B cell (primary cell): Measurements from ENCODE around the gene CCDC8. TPM values are rescaled to one million over a fixed set of nuclear protein-coding genes. Genes with fewer than 3 reads are reported as not detected.

Experiments
- ATAC-seq: fragments of 200-7000 bp; cut with Tn5 transposase; one replicate; pipeline ENCODE4 v1.10.0; 2021; ENCODE audit warnings: low read depth, mild to moderate bottlenecking, moderate number of reproducible peaks, moderate library complexity
- CTCF ChIA-PET: fragments of 350-600 bp; sonication (Branson Sonifier 250); formaldehyde crosslinking; loops from one replicate; lab custom pipeline; 2021; ENCODE audit warnings: antibody characterized with exemption, inconsistent platforms; lab: Charles Lee
- POLR2A ChIA-PET: fragments of 350-600 bp; sonication (Branson Sonifier 250); formaldehyde crosslinking; loops from one replicate; lab custom pipeline; 2021; ENCODE audit warnings: antibody characterized with exemption; lab: Charles Lee
- DNase-seq: peaks from one replicate; pipeline ENCODE4 v3.0.0; 2013
- H2AFZ ChIP-seq: 2 replicates; pipeline ENCODE4 v1.6.1; 2012; ENCODE audit warnings: mild to moderate bottlenecking, low read depth, low read length; ENCODE audit not compliant: insufficient read depth, poor library complexity, severe bottlenecking
- H3K27ac ChIP-seq, 2 donors: 1 replicate in 1 of 2; 2 replicates in 1 of 2; pipeline ENCODE4 v1.5.1; 2012 to 2013; ENCODE audit warnings: low read length in 2 of 2, mild to moderate bottlenecking in 2 of 2, moderate library complexity in 1 of 2
- H3K27me3 ChIP-seq, 4 experiments: fragments of 200-600 bp in 1 of 4; sonication (generic) in 1 of 4; replicated peaks in 1 of 4; 1 replicate in 2 of 4; 2 replicates in 2 of 4; pipeline versions ENCODE4 v1.6.1 to v1.7.0; 2013 to 2016; ENCODE audit warnings: low read length in 3 of 4, mild to moderate bottlenecking in 2 of 4, mixed read lengths in 1 of 4, moderate library complexity in 1 of 4; ENCODE audit not compliant: insufficient read depth in 4 of 4, control insufficient read depth in 3 of 4; ENCODE audit errors: control extremely low read depth in 1 of 4
- H3K36me3 ChIP-seq, 2 experiments: replicated peaks in 1 of 2; 1 replicate in 1 of 2; 2 replicates in 1 of 2; pipeline versions ENCODE4 v1.6.1 to v1.7.1; 2013; ENCODE audit warnings: low read length in 1 of 2; ENCODE audit not compliant: insufficient read depth in 2 of 2, control insufficient read depth in 1 of 2; ENCODE audit errors: control extremely low read depth in 1 of 2, extremely low read depth in 1 of 2
- H3K4me1 ChIP-seq, 2 donors: fragments of 200-600 bp in 1 of 2; sonication (generic) in 1 of 2; 1 replicate in 1 of 2; 2 replicates in 1 of 2; pipeline versions ENCODE4 v1.5.1 to v1.6.1; 2013 to 2017; ENCODE audit warnings: low read length in 2 of 2; ENCODE audit not compliant: control insufficient read depth in 2 of 2, insufficient read depth in 2 of 2
- H3K4me2 ChIP-seq: replicated peaks from 2 replicates; pipeline ENCODE3; 2012; ENCODE audit warnings: mild to moderate bottlenecking, low read depth, low read length; ENCODE audit not compliant: poor library complexity, severe bottlenecking
- H3K4me3 ChIP-seq, 5 experiments: fragments of 200-600 bp in 1 of 5; sonication (generic) in 1 of 5; 1 replicate in 3 of 5; 2 replicates in 2 of 5; pipeline versions ENCODE4 v1.5.1 to v1.7.0; 2011 to 2016; ENCODE audit warnings: low read length in 4 of 5, mild to moderate bottlenecking in 4 of 5, low read depth in 2 of 5, control low read depth in 1 of 5, moderate library complexity in 1 of 5; ENCODE audit not compliant: insufficient read depth in 1 of 5; ENCODE audit errors: control extremely low read depth in 1 of 5, extremely low read depth in 1 of 5
- H3K79me2 ChIP-seq: fragments of 200-600 bp; sonication (generic); one replicate; pipeline ENCODE4 v1.6.0; 2016; ENCODE audit warnings: low read length; ENCODE audit not compliant: control insufficient read depth, insufficient read depth
- H3K9ac ChIP-seq: fragments of 200-600 bp; sonication (generic); 2 replicates; pipeline ENCODE4 v1.6.1; 2017; ENCODE audit warnings: mild to moderate bottlenecking, low read length, moderate library complexity
- H3K9me3 ChIP-seq, 3 donors: one replicate each; pipeline versions ENCODE4 v1.6.1 to v1.7.1; 2013; ENCODE audit warnings: low read length in 2 of 3; ENCODE audit not compliant: control insufficient read depth in 2 of 3, insufficient read depth in 1 of 3; ENCODE audit errors: control extremely low read depth in 1 of 3
- H4K20me1 ChIP-seq: 2 replicates; pipeline ENCODE4 v1.6.0; 2012; ENCODE audit warnings: mild to moderate bottlenecking, low read length; ENCODE audit not compliant: insufficient read depth, control insufficient read depth, poor library complexity, severe bottlenecking
- H3K27ac Mint-ChIP-seq: one replicate; pipeline ENCODE4 v1.8.0; 2021; ENCODE audit warnings: mixed read lengths
- H3K27me3 Mint-ChIP-seq: one replicate; pipeline ENCODE4 v1.8.0; 2021; ENCODE audit warnings: mixed read lengths
- H3K4me1 Mint-ChIP-seq: one replicate; pipeline ENCODE4 v1.8.0; 2021; ENCODE audit warnings: mixed read lengths
- H3K4me3 Mint-ChIP-seq: one replicate; pipeline ENCODE4 v1.8.0; 2021; ENCODE audit warnings: mixed read lengths
- H3K9me3 Mint-ChIP-seq: one replicate; pipeline ENCODE4 v1.8.0; 2022; ENCODE audit warnings: mixed read lengths; ENCODE audit not compliant: insufficient read depth
- EZH2 ChIP-seq: IDR thresholded peaks from 2 replicates; pipeline ENCODE4 v1.6.1; 2012; ENCODE audit warnings: borderline replicate concordance, low read depth, mild to moderate bottlenecking, moderate library complexity, low read length; ENCODE audit not compliant: insufficient read depth, poor library complexity, severe bottlenecking
- WGBS: methylation state at CpG from one replicate; pipeline ENCODE4 v1.1.5; 2013; ENCODE audit warnings: missing lambda C conversion rate; ENCODE audit not compliant: insufficient coverage; 5-methylcytosine and 5-hydroxymethylcytosine counted together
- intact Hi-C: fragments of 100-400 bp; cut with micrococcal nuclease; formaldehyde crosslinking; loops from one replicate; pipeline ENCODE4 v1.10.0; 2022
- polyA plus RNA-seq: library from polyadenylated mRNA; depleted of rRNA; stranded (reverse); fragments of >200 nt; gene quantifications from 2 replicates; pipeline ENCODE4 v1.2.3, GENCODE V29; 2012
- total RNA-seq, 2 donors: library from RNA; stranded (reverse); fragments of 120-200 nt in 1 of 2; gene quantifications; 1 replicate in 1 of 2; 2 replicates in 1 of 2; pipeline versions ENCODE4 v1.2.3 to v1.2.4, GENCODE V29; 2013 to 2022
- TF ChIP-seq, protein P1 (sequence below): fragments of 200-600 bp; IDR thresholded peaks from one replicate; pipeline ENCODE4 v1.8.0; 2022; ENCODE audit warnings: antibody characterized with exemption, mild to moderate bottlenecking

The CCDC8 gene
- total and polyA plus RNA-seq, 2 donors (not counting 1 experiment from before 2014, with no cell fraction given): not detected

DNA sequence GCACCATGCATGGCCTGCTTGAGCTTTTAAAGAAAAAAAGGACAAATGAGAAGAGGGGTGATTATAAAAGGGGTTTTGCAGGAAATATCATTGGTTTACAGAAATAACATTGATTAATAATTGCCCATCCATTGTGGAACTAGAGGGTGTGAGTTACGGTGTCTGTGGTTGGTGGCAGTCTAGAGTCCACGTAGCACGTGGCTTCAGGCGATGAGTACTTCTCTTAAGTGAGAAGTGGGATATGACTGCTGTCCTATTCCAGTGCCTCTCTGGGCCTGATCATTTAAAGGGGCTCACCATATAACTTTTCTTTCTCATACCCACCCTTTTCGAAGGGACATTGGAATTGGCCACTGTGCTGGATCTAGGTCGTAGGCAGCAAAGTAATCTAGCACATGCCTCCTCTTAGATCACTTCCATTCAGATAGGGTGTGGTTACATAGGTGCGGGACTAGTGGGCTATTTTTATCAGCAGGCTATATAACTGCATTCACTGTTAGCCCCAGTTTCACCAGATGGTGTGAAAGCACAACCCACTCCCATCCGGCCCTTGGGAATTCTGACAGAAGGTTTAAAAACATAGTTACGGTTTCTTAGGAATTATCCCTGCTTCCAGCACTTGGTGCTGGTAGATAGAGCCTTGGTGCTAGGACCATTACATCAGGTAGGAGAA, 46.6 kb downstream of the CCDC8 start:
- Histone ChIP-seq H4K20me1 (peaks cover 41% of the 10 kb centered on the region), H3K9ac (no peak overlapping the region), H3K27ac (no peak overlapping the region), H2AFZ (no peak overlapping the region), H3K4me2 (no peak overlapping the region), H3K36me3 (peaks cover 0 to 29% of the 10 kb centered on the region in 2 experiments), H3K79me2 (peaks cover 68% of the 10 kb centered on the region), H3K9me3 (no peaks in the 10 kb centered on the region), H3K27me3 (no peaks in the 10 kb centered on the region), H3K4me3 (no peak overlapping the region), H3K4me1 (peaks cover 0 to 4% of the 10 kb centered on the region in 2 donors)
- no peaks in the 10 kb centered on the region for H3K27me3 Mint-ChIP-seq
- peaks cover 8% of the 10 kb centered on the region for H3K4me1 Mint-ChIP-seq
- no peaks in the 10 kb centered on the region for H3K9me3 Mint-ChIP-seq
- no peak overlapping the region for H3K4me3 Mint-ChIP-seq
- 100% methylated on average over 3 of the region's 9 CpGs for WGBS
- ATAC-seq: no peak
- no peak overlapping the region for H3K27ac Mint-ChIP-seq
- POLR2A ChIA-PET: no interaction called here
- DNase-seq: no peak
- intact Hi-C loops: no loop called here
- TF ChIP-seq, protein P1, sequence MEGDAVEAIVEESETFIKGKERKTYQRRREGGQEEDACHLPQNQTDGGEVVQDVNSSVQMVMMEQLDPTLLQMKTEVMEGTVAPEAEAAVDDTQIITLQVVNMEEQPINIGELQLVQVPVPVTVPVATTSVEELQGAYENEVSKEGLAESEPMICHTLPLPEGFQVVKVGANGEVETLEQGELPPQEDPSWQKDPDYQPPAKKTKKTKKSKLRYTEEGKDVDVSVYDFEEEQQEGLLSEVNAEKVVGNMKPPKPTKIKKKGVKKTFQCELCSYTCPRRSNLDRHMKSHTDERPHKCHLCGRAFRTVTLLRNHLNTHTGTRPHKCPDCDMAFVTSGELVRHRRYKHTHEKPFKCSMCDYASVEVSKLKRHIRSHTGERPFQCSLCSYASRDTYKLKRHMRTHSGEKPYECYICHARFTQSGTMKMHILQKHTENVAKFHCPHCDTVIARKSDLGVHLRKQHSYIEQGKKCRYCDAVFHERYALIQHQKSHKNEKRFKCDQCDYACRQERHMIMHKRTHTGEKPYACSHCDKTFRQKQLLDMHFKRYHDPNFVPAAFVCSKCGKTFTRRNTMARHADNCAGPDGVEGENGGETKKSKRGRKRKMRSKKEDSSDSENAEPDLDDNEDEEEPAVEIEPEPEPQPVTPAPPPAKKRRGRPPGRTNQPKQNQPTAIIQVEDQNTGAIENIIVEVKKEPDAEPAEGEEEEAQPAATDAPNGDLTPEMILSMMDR: no peak
- TF ChIP-seq EZH2: no peak
- CTCF ChIA-PET: no interaction called here

DNA sequence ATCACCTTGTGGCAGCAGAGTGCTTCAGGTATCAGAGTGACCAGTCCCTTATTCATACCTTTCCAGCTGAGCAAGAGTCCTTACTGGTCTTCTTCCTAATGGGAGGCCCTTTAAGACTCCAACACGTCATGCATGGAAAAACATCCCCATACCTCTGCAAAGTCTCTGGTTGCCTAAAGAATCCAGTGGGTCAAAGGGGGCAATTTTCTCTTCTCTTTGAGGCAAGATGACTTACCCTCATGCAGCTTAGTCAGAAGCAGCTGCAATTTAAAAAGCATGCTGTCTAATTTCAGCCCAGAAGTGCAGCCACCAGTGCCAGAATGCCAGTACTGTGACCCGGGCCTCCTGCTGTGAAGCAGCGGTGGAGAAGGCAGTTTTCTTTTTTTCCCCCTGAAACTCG, 47.8 kb downstream of the CCDC8 start:
- no peak overlapping the region for H3K4me3 Mint-ChIP-seq
- H3K27ac Mint-ChIP-seq: no peak overlapping the region
- no peaks in the 10 kb centered on the region for H3K9me3 Mint-ChIP-seq
- H3K27me3 Mint-ChIP-seq: no peaks in the 10 kb centered on the region
- CTCF ChIA-PET: no interaction called here
- ATAC-seq (no peak), DNase-seq (no peak)
- WGBS: 83% methylated on average over 1 of the region's 4 CpGs
- H3K79me2 ChIP-seq: peaks cover 63% of the 10 kb centered on the region
- no peak overlapping the region for H3K4me2 ChIP-seq
- peaks cover 7% of the 10 kb centered on the region for H3K4me1 Mint-ChIP-seq
- no peak overlapping the region for H3K9ac ChIP-seq
- intact Hi-C loops: no loop called here
- peaks cover 29% of the 10 kb centered on the region for H4K20me1 ChIP-seq
- H3K36me3 ChIP-seq: peaks cover 0 to 26% of the 10 kb centered on the region in 2 experiments
- H3K27ac ChIP-seq: no peak overlapping the region
- peaks cover 0 to 6% of the 10 kb centered on the region in 2 donors for H3K4me1 ChIP-seq
- POLR2A ChIA-PET: no interaction called here
- no peak overlapping the region for H2AFZ ChIP-seq
- no peaks in the 10 kb centered on the region for H3K27me3 ChIP-seq
- H3K4me3 ChIP-seq: no peak overlapping the region
- no peak for TF ChIP-seq EZH2
- TF ChIP-seq, protein P1: no peak
- no peaks in the 10 kb centered on the region for H3K9me3 ChIP-seq
